Hippocampal formation (tissue), 2 donors: Measurements from ENCODE around the gene USH1G.
A peak's percentile ranks its signal among the peaks of the same experiment; 100 is the strongest.
"Not testable (repeated sequence)": the region's sequence is repeated elsewhere in the genome, so short reads cannot be mapped to it uniquely, and the experiment has no call there.

ENCODE experiments used
- DNase-seq, 2 donors: peaks; one replicate each; lab custom pipeline; 2025; lab: John Stamatoyannopoulos, UW

Gene USH1G

DNA sequence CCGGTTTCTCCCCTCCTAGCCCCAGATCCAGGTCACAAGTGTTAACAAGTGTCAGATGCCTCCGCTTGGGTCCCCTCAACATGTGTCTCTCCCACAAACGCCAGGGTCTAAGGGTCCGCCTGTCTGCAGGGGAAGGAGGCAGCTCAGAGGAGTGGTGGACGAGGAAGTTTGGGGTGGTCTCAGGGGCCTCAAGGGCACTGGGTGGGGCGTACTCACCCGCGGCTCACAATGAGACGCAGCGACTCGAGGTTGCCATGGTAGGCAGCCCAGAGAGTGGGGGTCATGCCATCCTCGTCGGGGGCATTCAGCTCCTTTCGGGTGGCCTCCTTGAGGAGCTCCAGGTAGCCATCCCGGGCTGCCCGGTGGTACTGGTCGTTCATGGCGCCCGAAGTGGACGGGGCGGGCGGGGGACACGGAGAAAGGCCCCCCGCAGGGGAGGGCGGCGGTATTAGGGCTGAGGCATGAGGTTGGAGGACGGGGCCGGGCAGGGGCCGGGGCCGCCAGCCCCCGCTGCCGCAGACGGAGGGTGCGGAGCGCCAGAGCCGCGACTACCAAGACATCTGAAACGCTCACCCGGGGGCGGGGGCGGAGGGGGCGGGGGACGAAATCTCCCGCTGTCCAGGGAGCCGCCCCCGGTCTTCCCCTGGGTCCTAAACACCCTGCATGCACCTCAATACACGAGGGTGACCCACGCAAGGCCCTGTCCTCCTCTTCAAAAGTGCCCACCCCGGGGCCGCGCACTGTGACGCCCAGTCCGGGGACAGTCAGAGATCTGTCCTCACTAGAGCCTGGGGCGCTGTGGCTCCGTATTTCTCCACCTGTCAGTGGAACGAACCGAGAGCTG, at the start of gene USH1G:
USH1G (minus strand) TSS at position 562 of the 844 bp plus-strand sequence; CDS start at position 380, 182 bp downstream.
- no peak for DNase-seq

DNA sequence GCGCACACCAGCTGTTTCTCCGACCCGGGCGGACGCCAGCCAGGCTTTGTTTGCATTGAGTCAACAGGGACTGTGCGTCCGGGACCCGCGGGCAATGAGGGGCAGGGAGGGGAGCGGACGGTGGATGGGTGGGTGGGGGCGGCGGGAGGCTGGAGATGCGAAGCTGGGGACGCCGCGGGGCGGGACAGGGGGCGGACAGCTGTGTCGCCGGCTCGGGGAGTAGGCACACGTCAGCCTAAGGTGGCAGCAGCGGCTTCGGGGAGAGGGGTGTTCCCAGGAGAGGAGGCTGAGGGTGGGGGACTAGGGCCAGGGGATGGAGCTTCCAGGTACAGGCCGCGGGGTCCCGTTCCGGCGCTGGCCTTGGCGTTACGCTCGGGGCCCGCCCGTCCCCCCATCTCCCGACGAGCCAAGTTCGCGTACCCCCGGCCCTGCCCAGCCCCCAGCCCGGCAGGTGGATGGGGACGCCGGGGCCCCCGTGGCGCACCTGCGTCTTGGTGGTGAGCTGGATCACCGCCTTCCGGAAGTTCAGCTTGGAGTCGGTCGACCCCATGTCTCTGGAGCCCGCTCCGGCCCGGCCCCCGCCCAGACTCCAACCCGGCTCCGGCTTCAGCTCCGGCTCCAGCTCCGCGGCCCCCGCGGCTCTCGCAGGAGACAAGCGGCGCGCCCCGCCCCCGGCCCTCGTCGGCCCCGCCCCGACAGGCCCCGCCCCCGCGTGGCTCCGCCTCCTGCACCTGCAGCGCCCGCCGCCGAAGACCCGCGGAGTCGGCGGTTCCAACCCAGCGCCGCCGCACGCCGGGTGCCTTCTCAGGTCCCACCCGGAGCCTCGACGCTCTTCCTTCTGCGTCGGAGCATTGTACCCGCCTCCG, 49.3 kb upstream of the USH1G start, which contains the start of gene HID1:
HID1 (minus strand) TSS at position 653 of the 866 bp plus-strand sequence; CDS start at position 550, 103 bp downstream.
- peak; percentile 47 to 78 for DNase-seq

DNA sequence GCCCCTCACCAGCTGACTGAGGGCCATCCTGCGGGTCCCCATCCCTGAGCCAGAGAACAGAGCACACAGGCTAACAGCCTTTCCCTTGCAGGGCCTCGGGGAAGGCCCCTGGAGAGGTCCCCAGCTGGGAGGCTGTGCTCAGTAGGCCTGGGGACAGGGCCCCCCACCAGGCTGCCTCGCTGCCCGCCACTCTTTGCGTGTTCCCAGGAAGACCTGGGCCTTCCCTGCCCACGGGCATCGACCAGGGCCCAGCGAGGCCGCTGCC, 48.7 kb upstream of the USH1G start:
- DNase-seq, result no peak

DNA sequence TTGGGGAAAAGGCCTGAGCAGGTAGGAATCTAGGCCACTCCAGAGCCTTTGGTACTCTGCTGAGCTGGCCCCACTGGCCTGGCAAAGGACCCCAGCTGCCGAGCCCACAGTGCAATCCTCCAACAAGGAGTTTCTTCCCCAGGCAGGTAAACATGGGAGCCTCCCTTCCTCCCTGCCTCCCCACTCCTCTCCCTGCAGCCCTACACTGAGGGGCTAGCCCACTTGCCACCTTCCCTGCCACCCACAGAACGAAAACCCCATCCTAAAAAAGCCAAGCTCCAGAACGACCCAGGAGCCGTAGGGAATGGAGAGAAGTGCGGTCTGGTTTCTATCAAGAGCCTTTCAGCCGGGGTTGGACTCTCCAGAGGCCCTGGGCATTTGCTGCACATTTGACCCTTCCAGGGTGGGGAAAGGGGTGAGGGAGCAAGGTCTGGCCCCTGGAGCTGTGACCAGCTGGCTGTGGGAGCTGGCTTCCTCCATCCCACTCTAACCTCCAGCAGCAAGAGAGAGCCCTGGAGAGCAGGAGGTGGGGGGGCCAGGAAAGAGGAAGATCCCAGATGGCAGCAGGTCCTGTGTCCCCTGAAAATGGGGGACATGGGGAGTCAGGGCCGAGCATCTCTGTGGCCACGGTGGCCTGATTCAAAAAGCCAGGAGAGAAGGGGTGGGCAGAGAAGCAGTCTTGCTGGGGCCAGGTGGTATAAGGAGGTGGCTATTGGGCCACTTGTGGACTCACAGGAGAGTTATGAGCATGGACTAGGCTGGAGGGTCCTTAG, 48.2 kb upstream of the USH1G start:
- DNase-seq, result no peak

DNA sequence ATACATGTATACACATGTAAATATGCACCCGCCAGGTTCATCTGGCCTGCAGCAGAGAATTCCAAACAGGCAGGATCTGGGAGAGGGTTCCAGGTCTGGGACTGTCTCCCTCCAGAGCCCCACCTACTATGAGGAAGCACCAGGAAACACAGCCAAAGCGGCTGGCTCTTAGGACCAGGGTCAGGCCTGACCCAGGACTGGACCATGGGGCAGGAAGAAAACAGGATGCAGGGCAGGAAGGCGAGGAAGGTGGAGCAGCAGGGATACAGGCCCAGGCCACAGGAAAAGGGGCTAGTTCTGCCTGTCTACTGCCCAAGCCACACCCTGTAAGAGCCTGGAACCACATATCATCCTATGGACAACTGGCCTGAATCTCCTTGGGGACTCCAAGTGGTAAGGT, 47.3 kb upstream of the USH1G start:
- DNase-seq, result no peak

DNA sequence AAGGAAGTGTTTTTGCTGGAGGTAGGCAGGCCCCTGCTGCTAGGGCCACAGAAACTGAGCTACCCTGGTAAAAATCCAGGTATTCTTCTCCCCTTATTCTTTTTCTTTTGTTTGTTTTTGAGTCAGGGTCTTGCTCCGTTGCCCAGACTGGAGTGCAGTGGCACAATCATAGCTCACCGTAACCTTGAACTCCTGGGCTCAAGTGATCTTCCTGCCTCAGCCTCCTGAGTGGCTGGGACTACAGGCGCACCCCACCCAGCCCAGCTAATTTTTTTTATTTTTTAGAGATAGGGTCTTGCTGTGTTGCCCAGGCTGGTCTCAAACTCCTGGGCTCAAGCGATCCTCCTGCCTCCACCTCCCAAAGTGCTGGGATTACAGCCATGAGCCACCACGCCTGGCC, 46.4 kb upstream of the USH1G start:
- not testable (repeated sequence) for DNase-seq

DNA sequence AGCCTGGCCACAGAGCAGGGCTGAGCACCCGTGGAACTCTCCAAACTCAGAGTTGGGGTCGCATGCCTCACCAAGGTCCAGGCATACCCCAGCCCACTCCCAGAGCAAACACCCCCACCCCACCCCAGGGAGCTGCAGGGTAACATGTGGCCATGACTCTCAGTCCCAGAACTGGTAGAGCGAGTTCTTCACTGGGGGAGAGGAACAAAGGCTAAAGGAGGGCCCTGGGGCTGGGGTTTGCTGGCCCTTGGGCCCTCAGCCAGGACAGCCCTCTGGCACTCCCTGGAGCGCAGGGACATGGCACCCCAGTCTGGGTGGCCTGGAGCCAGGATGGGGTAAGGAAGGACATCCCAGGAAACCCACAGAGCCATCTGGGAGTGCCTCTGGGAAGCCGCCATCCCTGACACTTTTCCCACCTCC, 45.3 kb upstream of the USH1G start:
- DNase-seq, result no peak

DNA sequence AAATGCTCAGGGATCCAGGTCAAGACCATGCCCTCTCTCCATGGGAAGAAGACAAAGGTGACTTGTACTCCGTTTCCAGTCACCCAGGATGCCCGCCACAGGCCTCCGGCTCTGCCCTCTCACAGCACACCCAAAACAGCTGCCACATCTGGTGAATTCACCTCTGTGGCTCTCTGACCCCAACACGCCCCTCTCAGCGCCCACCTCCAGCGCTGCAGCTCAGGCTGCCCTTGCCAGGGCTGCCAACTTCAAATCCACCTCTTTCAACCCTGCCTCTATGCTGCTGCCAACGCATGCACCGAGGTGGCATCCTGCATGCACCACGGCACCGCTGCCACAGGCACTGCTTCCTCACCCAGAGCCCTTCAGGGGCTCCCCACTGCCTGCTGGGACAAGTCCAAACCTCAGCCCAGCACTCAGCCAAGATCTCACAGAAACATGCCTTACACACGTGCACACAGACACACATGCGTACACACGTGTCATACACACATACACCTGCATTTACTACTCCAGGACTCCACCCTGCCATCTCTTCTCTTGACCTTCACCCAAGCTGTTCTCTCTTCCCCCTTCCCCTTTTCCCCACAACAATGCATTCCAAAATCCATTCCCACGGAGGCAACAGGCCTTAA, 42.0 kb upstream of the USH1G start:
- no peak for DNase-seq

DNA sequence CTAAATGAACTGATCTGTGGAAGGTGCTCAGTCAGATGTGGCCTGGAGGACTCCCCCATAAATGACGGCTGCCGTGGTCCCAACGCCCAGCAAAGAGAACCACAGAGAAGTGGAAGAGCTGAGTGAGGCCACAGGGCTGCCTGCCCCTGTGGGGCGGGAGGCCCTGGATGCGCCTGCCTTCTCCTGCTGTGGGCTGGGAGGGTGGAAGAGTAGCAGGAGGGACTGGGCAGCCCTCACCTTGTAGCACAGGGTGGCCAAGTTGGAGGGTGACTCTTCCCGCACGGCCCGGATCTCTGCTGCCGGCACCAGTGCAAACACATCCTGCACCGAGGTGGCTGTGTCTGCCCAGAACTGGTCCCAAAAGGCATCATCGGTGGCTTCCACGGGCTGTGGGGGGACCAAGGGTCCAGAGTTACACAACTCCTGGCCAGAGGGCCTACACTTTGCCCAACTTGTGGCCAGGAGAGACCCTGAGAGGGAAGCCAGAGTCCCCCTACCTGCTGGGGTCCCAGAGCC, 41.2 kb upstream of the USH1G start:
- DNase-seq, result no peak

DNA sequence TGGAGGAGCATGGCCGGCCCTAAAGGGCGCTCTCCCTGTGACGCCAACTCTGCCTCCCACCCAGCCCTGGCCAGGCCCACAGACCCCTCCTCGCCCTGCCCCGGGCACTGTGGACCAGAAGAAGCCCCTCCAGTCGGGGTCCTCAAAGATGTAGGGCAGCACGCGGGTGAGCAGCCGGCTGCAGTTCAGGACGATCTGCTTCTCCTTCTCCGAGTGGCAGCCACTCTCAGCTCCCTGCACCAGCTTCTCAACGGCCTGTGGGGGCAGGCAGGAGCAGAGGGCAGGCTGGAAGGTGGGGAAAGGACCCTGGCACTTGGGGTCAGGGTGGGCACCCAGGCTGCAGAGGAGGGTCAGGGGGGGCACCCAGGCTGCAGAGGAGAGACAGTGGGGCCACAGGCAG, 40.6 kb upstream of the USH1G start:
- DNase-seq, result no peak

DNA sequence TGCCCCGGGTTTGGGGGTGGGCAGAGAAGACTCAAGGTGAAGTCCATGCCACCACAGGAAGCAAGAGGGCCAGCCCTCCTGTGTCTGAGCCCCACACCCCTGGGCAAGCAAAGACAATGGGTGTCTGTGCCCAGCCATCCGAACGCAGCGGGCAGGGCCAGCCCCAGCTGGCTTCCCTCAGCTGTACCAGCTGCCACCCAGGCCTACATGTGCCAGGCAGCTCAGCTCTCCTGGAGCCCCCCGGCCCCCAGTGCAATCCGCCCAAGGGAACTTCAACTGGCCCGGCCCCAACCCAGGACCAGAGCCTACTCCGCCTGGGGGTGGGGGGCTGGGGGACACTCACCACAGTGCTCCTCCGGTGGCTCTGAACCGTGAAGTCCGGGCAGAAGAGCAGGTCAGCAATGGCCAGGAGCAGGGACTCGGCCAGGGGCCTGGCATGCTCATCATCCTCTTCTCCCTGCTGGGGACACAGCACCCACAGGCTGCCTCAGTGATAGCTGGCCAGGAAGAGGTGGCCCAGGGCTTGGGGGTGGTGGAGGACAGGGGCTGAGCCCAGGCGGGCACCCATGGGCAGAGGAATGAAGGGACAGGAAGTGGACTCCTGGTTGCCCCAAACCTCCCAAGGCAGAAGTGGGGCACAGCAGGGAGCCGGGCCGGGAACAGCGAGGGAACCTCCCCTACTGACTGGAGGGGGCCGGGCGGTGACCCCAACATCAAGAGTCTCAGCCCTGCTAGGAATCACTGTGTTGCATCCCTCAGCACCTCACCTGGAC, 39.8 kb upstream of the USH1G start:
- peak; percentile 65 to 77 for DNase-seq

DNA sequence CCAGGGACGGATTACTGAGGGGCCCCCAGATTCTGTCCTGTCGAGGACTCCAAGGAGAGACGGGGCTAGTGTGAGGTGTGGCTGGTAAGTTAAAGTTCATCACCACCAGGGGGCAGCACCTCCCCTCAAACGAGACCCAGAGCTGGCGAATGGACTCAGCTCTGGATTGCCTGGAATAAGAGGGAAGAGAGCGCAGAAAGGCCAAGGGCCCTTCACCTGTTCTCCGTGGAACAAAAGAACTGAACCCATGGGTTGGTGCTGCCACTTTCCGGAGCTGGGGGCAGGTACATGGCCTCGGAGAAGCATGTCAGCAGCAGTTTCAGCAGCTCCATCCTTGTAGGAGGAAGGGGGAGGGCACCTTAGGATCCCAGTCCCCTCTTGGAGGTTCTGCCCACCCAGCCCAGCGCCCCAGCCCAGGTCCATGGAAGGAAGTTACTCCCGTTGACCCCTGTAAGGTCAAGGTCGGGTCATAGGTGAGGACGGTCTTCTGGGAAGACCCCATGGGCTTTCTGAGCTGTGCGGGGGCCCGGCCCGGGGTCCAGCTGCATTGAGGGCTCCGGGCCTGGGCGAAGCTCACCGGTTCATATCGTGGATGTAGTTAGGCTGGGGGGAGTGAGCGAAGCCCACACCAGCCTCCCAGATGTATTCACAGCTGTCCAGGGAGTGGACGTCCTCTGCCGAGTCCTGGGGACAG, 38.7 kb upstream of the USH1G start:
- peak; percentile 74 to 80 for DNase-seq

DNA sequence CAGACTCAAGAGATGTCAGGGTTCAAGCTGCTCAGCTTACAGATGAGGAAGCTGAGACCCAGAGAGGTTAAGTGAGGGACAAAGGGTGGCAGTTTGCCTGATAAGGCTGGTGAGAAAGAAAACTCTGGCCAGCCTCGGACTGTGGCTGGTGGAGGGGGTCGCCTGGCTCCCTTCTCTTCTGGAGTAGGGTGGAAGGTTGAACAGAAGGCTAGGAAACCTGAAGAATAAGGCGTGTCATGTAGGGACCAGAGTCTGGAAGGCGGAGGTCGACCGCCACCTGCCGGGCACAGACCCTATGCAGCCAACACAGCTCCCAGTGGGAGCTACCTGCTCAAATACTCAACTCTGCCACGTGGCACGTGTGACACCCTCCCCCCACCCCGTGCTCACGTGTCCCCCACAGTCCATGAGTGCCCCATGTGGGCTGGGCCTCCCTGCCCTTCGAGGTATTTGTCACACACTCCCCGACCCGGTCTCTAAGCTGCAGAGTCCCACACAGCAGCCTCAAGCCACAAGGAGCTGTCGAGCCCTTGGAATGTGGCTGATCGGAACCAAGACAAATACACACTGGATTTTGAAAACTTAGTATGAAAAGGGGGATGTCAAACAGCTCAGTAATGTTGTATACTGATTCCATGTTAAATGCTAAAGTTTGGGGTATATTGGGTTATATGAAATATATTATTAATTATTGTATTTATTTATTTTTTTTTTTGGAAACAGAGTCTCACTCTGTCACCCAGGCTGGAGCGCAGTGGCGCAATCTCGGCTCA, 37.7 kb upstream of the USH1G start:
- no peak for DNase-seq

DNA sequence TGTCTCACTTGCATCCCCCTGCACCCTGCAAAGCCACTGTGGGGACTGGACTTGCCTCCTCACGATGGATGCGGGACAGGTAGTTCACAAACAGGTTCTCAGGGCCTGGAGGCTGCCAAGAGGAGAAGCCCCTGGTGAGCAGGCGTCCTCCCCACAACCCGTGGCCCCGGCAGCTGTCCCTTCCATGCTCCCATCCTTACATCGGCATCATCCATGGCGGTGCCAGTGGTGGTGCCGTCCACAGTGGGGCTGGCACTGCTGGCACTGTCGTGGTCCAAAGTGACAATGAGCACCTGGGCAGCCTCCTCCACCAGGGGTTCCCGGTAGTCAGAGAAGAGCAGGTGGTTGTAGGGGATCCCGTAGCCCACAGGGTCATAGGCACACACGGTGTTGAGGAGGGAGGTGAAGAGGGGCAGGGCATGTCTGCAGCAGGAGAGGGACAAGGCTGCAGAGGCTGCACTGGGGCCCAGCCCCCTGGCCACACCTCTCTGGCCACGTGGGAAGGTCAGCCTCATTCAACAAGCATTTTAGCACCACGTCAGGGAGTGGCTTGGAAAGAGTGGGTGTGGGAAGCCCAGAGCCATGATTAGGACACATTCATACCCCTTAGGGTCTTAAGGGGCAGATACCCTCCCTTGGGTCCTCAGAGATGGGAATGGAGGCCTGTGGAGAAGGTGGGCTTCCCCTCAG, 36.9 kb upstream of the USH1G start:
- no peak for DNase-seq

DNA sequence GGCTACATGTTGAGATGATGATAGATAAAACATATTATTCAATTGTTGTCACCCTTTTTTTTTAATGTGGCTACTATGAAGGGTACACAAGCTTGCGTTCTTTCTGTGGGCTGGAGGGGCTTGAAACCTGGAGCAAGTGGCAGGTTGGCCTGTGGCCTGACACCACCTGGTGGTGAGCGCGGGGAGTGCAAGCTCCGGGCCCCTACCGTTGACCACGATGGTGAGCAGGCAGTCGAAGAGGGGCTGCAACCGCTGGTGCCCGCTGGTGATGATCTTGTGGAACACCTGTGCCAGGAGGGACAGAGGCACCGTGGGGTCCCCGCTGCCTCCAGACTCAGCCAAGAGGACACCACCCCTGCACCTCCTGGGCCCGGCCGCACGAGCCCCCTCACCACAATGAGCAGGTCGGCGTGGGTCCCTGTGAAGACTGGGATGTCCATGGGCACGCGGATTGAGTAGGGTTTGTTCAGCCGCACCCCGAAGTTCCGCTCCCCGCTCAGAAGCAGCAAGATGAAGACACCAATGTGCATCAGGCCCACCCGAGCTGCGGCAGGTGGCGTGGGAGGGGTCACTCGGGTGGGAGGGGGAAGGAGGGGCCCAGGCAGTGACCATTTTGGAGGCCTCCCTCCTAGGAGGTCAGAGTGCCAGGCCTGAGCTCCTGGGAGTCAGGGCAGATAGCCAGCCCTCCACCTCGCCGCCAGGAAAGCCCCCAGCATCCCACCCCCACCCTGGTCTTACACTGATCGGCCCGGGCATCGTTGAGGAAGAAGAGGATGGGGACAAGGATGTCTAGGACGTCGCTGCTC, 35.1 kb upstream of the USH1G start:
- DNase-seq, result peak; percentile 8 to 37

DNA sequence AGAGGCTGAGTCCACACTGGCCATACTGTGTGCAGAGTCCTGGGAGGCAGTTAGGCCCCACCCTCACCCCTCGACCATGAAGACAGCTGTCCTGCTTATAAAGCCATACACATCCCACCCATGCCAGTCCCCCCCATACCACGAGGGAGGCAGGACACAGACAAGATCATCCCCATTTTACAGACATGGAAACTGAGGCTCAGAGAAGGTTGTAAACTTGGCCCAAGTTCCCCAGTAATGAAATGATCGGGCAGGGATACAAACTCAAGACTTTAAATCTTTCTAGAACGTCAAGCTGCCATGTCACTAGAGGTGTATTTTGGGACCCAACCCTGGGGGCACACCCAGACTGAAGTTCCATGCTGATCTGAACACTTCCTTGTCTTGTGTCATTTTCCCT, 33.0 kb upstream of the USH1G start:
- DNase-seq, result no peak

DNA sequence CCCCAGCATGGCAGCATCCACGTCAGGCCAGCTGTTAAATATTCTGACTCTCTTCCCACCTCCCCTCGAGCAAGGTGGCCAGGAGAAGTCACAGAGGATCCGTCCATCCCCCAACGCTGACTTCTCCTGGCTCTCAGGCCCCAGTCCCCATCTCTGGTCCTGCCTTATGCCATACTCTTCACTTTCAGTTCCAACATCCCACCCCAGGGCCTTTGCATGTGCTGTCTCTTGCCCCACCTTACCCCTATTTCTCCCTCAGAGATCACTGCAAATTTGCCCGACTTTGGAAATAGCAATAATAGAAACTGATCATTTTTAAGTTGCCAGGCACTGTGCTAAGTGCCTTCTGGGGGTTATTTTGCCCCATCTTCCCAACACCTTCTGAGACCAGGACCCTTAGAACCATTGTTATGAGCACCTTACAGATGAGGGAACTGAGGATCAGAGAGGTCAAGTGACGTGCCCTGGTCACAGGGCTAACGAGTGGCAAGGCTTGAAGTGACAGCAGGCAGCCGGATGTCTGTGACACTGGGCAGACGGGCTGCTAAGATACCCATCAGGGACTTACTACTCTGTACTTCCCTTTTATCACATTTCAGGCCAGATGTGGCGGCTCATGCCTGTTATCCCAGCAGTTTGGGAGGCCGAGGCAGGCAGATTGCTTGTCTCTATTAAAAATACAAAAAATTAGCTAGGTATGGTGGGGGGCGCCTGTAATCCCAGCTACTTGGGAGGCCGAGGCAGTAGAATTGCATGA, 31.8 kb upstream of the USH1G start:
- no peak for DNase-seq
